Hepatocyte (in vitro differentiated cells): Measurements from ENCODE around the gene TMEM45A.

ENCODE experiments used
- CTCF ChIP-seq: fragments of 200-600 bp; sonication (generic); IDR thresholded peaks from 2 replicates; pipeline ENCODE4 v1.5.1; 2016; ENCODE audit warnings: antibody characterized with exemption, mild to moderate bottlenecking; ENCODE audit not compliant: poor library complexity
- EZH2 ChIP-seq: fragments of 200-600 bp; sonication (generic); IDR thresholded peaks from 2 replicates; pipeline ENCODE4 v1.6.1; 2016; ENCODE audit warnings: antibody characterized with exemption, mild to moderate bottlenecking, borderline replicate concordance
- EZH2phosphoT487 ChIP-seq: fragments of 200-600 bp; sonication (generic); IDR thresholded peaks from one replicate; pipeline ENCODE4 v1.6.1; 2018; ENCODE audit warnings: antibody characterized with exemption, mild to moderate bottlenecking, low read depth, moderate library complexity; ENCODE audit not compliant: unreplicated experiment, severe bottlenecking

DNA sequence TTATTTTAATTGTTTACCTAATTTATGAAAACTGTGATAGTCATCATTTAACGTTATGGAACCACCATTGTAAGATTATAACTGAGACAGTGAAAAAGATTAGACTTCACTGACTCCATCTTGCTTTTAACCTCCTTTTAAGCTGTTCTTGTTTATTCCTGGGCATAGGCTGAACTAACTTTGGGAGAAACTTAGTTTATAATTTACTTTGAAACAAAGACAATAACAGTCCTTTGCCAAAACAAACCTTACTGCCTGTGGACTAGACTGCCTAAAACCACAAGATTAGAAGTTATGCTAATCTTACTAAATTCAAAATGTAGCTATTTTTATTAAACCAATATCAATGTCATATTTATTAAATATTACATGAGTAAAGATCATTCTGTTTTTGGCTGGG lies 44.3 kb upstream of the TMEM45A start:
- TF ChIP-seq EZH2 (no peak), CTCF (no peak), EZH2phosphoT487 (no peak)
